CD8-positive, alpha-beta memory T cell (primary cell): Measurements from ENCODE around the gene PDE8A. TPM values are rescaled to one million over a fixed set of nuclear protein-coding genes. Genes with fewer than 3 reads are reported as not detected.

Experiments used
- CTCF ChIA-PET: fragments of 350-600 bp; sonication (Branson Sonifier 250); formaldehyde crosslinking; loops from one replicate; lab custom pipeline; 2021; ENCODE audit warnings: antibody characterized with exemption; lab: Charles Lee
- POLR2A ChIA-PET: fragments of 350-600 bp; sonication (Branson Sonifier 250); formaldehyde crosslinking; loops from one replicate; lab custom pipeline; 2021; ENCODE audit warnings: antibody characterized with exemption; lab: Charles Lee
- DNase-seq, 5 donors: peaks; one replicate each; pipeline versions ENCODE4 v3.0.0 to v3.0.0-alpha.2; 2020 to 2022; ENCODE audit warnings: mixed read lengths in 1 of 5
- H3K27ac ChIP-seq: one replicate; pipeline ENCODE4 v1.7.0; 2013; ENCODE audit warnings: low read depth, mild to moderate bottlenecking, low read length, moderate library complexity
- H3K27me3 ChIP-seq: 2 replicates; pipeline ENCODE4 v1.7.0; 2013; ENCODE audit warnings: low read length, mild to moderate bottlenecking; ENCODE audit not compliant: insufficient read depth, poor library complexity, severe bottlenecking
- H3K36me3 ChIP-seq: 2 replicates; pipeline ENCODE4 v1.7.0; 2013; ENCODE audit warnings: mild to moderate bottlenecking, low read length, moderate library complexity; ENCODE audit not compliant: insufficient read depth
- H3K4me1 ChIP-seq: 2 replicates; pipeline ENCODE4 v1.7.0; 2013; ENCODE audit warnings: mild to moderate bottlenecking, low read length, moderate library complexity; ENCODE audit not compliant: insufficient read depth
- H3K4me3 ChIP-seq: 2 replicates; pipeline ENCODE4 v1.7.0; 2013; ENCODE audit warnings: mild to moderate bottlenecking, low read length
- H3K9me3 ChIP-seq: 2 replicates; pipeline ENCODE4 v1.7.0; 2013; ENCODE audit warnings: mild to moderate bottlenecking, low read length
- H3K27ac Mint-ChIP-seq, 8 donors: one replicate each; pipeline ENCODE4 v1.8.0; 2020 to 2021; ENCODE audit warnings: mixed read lengths in 8 of 8, mild to moderate bottlenecking in 6 of 8, inconsistent platforms in 3 of 8, moderate library complexity in 3 of 8
- H3K27me3 Mint-ChIP-seq, 2 donors: one replicate each; pipeline ENCODE4 v1.8.0; 2020 to 2021; ENCODE audit warnings: mixed read lengths in 2 of 2, mild to moderate bottlenecking in 1 of 2, moderate library complexity in 1 of 2
- H3K36me3 Mint-ChIP-seq, 3 donors: one replicate each; pipeline ENCODE4 v1.8.0; 2020 to 2021; ENCODE audit warnings: mixed read lengths in 3 of 3, inconsistent platforms in 1 of 3, mild to moderate bottlenecking in 1 of 3
- H3K4me1 Mint-ChIP-seq, 3 donors: one replicate each; pipeline ENCODE4 v1.8.0; 2020 to 2021; ENCODE audit warnings: mixed read lengths in 3 of 3, inconsistent platforms in 1 of 3, mild to moderate bottlenecking in 1 of 3
- H3K4me3 Mint-ChIP-seq, 7 donors: one replicate each; pipeline ENCODE4 v1.8.0; 2020 to 2021; ENCODE audit warnings: mixed read lengths in 7 of 7, mild to moderate bottlenecking in 6 of 7, moderate library complexity in 4 of 7, inconsistent platforms in 2 of 7
- H3K9me3 Mint-ChIP-seq, 5 donors: one replicate each; pipeline ENCODE4 v1.8.0; 2020 to 2022; ENCODE audit warnings: mixed read lengths in 5 of 5, mild to moderate bottlenecking in 3 of 5, moderate library complexity in 2 of 5, inconsistent platforms in 1 of 5
- polyA plus RNA-seq: library from polyadenylated mRNA; unstranded; fragments of 300-500 nt; fragmentation: Illumina TruSeq; gene quantifications from one replicate; pipeline ENCODE4 v1.2.3, GENCODE V29; 2021
- total RNA-seq, 2 experiments: library from RNA; stranded (reverse); gene quantifications; one replicate each; pipeline ENCODE4 v1.2.3, GENCODE V29; 2021

PDE8A gene
- total and polyA plus RNA-seq, 3 experiments from 2014 or later: 4.4 to 17.6 (median 14.3) TPM

- no peak overlapping the region for H3K4me3 ChIP-seq
- no peaks in the 10 kb centered on the region for H3K4me1 ChIP-seq
- POLR2A ChIA-PET: no interaction called here
- H3K27ac Mint-ChIP-seq: no peak overlapping the region
- H3K9me3 Mint-ChIP-seq: no peaks in the 10 kb centered on the region
- peaks cover 0 to 2% (median 0%) of the 10 kb centered on the region in 3 donors for H3K4me1 Mint-ChIP-seq
- no peaks in the 10 kb centered on the region for H3K27me3 Mint-ChIP-seq
- no peak overlapping the region for H3K4me3 Mint-ChIP-seq
- H3K27ac ChIP-seq: no peak overlapping the region
- no peak for DNase-seq
- H3K27me3 ChIP-seq: no peaks in the 10 kb centered on the region
- peaks cover 6 to 49% (median 18%) of the 10 kb centered on the region in 3 donors for H3K36me3 Mint-ChIP-seq
- no peaks in the 10 kb centered on the region for H3K9me3 ChIP-seq
- CTCF ChIA-PET: no interaction called here
- H3K36me3 ChIP-seq: peaks cover 7% of the 10 kb centered on the region
Measured at GRCh38 chr15:85071504-85071903, 89.8 kb downstream of the PDE8A start.

DNA sequence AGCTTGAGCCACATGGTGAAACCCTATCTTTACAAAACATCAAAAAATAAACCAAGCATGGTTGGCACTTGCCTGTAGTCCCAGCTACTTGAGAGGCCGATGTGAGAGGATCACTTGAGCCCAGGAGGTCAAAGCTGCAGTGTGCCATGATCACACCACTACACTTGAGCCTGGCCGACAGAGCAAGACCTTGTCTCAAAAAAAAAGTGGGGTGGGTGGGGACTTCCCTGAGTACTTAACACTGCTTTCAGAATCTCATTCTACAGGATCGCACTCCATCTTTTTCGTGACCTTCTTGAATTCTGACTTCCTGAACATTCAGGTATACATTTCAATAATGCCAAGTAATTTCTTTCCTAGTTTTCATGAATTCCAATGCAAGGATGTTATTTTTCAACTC, 91.3 kb downstream of the PDE8A start:
- no peak overlapping the region for H3K4me3 ChIP-seq
- Mint-ChIP-seq H3K4me3 (no peak overlapping the region), H3K9me3 (no peaks in the 10 kb centered on the region), H3K27ac (peak overlapping the region in 1 of 8 donors; percentile 44), H3K27me3 (no peaks in the 10 kb centered on the region), H3K36me3 (peaks cover 8 to 46% (median 22%) of the 10 kb centered on the region in 3 donors), H3K4me1 (peaks cover 0 to 2% (median 0%) of the 10 kb centered on the region in 3 donors)
- POLR2A ChIA-PET: interaction anchor here (0.8 kb wide), 1 partner anchor 19 kb away, joined by 3 read pairs; no protein-coding TSS in a partner anchor
- H3K36me3 ChIP-seq: no peaks in the 10 kb centered on the region
- H3K9me3 ChIP-seq: no peaks in the 10 kb centered on the region
- CTCF ChIA-PET: no interaction called here
- H3K4me1 ChIP-seq: no peaks in the 10 kb centered on the region
- H3K27me3 ChIP-seq: no peaks in the 10 kb centered on the region
- no peak overlapping the region for H3K27ac ChIP-seq
- no peak for DNase-seq

DNA sequence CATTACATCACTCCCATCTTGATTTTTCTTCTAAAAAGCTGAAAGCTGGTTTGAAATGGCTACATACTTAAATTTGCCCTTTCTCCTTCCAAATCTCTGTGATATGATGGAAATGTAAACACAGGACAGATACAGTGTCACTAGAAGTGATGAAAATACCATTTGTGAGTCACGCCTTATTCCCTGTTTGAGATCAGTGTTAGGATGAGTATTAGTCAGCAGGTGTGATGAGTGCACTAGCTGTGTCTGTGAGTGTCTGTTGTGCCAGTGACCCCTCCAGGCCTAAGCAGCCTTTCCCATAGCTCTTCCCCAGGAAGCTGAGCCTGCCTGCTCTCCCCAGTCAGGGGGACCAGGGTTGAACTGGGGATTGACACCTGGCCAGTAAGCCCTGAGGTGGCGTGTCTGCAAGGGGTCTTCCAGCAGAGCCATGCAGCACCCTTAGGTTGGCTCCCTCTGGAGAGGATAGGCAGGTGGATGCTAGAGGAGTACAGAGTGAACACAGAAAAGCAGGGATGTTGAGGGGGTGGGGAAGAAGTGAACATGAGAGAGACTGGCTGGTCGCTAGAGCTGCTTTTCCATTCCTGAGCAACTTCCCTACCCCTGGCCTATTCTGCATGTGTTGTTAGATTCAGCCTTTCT, 92.0 kb downstream of the PDE8A start:
- Histone ChIP-seq H3K27ac (no peak overlapping the region), H3K9me3 (no peaks in the 10 kb centered on the region), H3K27me3 (no peaks in the 10 kb centered on the region), H3K36me3 (no peaks in the 10 kb centered on the region), H3K4me3 (no peak overlapping the region), H3K4me1 (no peaks in the 10 kb centered on the region)
- Mint-ChIP-seq H3K27me3 (no peaks in the 10 kb centered on the region), H3K4me3 (no peak overlapping the region), H3K4me1 (peaks cover 0 to 2% (median 0%) of the 10 kb centered on the region in 3 donors), H3K27ac (peak overlapping the region in 2 of 8 donors; percentile 19 to 44), H3K9me3 (no peaks in the 10 kb centered on the region), H3K36me3 (peaks cover 8 to 40% (median 24%) of the 10 kb centered on the region in 3 donors)
- no peak for DNase-seq
- ChIA-PET CTCF (no interaction called here), POLR2A (no interaction called here)

DNA sequence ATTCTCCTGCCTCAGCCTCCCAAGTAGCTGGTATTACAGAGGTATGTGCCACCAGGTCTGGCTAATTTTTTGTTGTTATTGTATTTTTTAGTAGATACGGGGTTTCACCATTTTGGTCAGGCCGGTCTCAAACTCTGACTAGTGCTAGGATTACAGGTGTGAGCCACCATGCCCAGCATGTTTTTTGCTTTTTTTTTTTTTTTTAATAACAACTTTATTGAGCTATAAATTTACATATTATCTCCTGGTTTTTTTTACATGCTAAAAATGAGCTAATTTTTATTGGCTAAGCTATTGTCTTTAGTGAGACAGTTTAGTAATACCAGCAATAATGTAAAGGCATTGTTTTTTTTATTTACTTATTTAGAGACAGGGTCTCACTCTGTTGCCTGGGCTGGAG, 105.2 kb downstream of the PDE8A start:
- Histone ChIP-seq H3K27me3 (no peaks in the 10 kb centered on the region), H3K4me1 (no peaks in the 10 kb centered on the region), H3K27ac (no peak overlapping the region), H3K9me3 (no peaks in the 10 kb centered on the region), H3K36me3 (no peaks in the 10 kb centered on the region), H3K4me3 (no peak overlapping the region)
- H3K9me3 Mint-ChIP-seq: no peaks in the 10 kb centered on the region
- no peak overlapping the region for H3K4me3 Mint-ChIP-seq
- H3K4me1 Mint-ChIP-seq: no peaks in the 10 kb centered on the region
- ChIA-PET CTCF (interaction anchor here (1.7 kb wide), 1 partner anchor 9 kb away, joined by 5 read pairs; no protein-coding TSS in a partner anchor), POLR2A (no interaction called here)
- H3K27ac Mint-ChIP-seq: peak overlapping the region in 1 of 8 donors; percentile 58
- peaks cover 20 to 59% (median 21%) of the 10 kb centered on the region in 3 donors for H3K36me3 Mint-ChIP-seq
- DNase-seq: no peak
- no peaks in the 10 kb centered on the region for H3K27me3 Mint-ChIP-seq

DNA sequence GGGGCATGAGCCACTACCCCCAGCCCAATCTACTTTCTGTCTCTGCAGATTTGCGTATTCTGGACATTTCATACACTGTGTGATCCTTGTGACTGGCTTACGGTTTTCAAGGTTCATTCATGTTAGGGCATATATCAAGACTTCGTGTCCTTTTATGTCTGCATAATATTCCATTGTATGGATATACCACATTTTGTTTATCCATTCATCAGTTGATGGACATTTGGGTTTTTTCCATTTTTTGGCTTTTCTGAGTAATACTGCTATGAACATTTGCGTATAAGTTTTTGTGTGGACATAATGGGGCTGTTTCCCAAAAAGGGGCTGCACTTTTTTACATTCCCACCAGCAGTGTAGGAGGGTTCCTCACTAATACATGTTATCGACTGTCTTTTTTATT, 106.6 kb downstream of the PDE8A start:
- H3K27ac Mint-ChIP-seq: no peak overlapping the region
- H3K9me3 Mint-ChIP-seq: no peaks in the 10 kb centered on the region
- H3K27me3 ChIP-seq: no peaks in the 10 kb centered on the region
- no peaks in the 10 kb centered on the region for H3K9me3 ChIP-seq
- H3K4me3 ChIP-seq: no peak overlapping the region
- H3K4me1 Mint-ChIP-seq: no peaks in the 10 kb centered on the region
- no peak overlapping the region for H3K27ac ChIP-seq
- ChIA-PET CTCF (no interaction called here), POLR2A (no interaction called here)
- peaks cover 6% of the 10 kb centered on the region for H3K36me3 ChIP-seq
- no peak overlapping the region for H3K4me3 Mint-ChIP-seq
- peaks cover 23 to 64% (median 23%) of the 10 kb centered on the region in 3 donors for H3K36me3 Mint-ChIP-seq
- H3K27me3 Mint-ChIP-seq: no peaks in the 10 kb centered on the region
- H3K4me1 ChIP-seq: no peaks in the 10 kb centered on the region
- no peak for DNase-seq

GRCh38 chr15:85089929-85090597, 108.4 kb downstream of the PDE8A start:
- H3K4me1 ChIP-seq: no peaks in the 10 kb centered on the region

DNA sequence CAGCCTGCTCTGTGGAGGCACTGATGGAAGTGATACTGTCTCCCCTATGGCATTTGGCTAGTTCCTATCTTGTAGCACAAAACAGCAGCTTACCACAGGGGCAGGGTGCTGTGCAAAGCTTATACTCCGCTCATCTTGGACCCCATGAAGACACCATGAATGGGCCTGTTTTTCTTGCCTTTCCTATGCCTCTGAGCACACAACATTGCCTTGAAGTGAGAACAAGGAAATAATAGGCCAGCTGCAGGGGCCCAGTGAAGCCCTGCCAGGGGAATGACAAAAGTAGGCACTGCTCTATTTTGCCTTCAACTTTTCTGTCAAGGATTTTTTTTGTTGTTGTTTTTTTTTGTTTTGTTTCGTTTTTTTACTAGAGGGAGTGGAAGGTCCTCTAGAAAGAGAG, 110.3 kb downstream of the PDE8A start:
- Mint-ChIP-seq H3K27ac (peak overlapping the region in 1 of 8 donors; percentile 38), H3K4me1 (no peaks in the 10 kb centered on the region), H3K4me3 (no peak overlapping the region), H3K36me3 (peaks cover 24 to 59% (median 29%) of the 10 kb centered on the region in 3 donors), H3K27me3 (no peaks in the 10 kb centered on the region), H3K9me3 (no peaks in the 10 kb centered on the region)
- Histone ChIP-seq H3K9me3 (no peaks in the 10 kb centered on the region), H3K4me1 (no peaks in the 10 kb centered on the region), H3K27ac (no peak overlapping the region), H3K4me3 (no peak overlapping the region), H3K27me3 (no peaks in the 10 kb centered on the region), H3K36me3 (peaks cover 6% of the 10 kb centered on the region)
- CTCF ChIA-PET: no interaction called here
- POLR2A ChIA-PET: interaction anchor here (0.6 kb wide), 1 partner anchor 19 kb away, joined by 3 read pairs; no protein-coding TSS in a partner anchor
- DNase-seq: no peak

More at GRCh38 chr15:85089929-85090597, 108.4 kb downstream of the PDE8A start:
- Mint-ChIP-seq H3K27me3 (no peaks in the 10 kb centered on the region), H3K4me3 (no peak overlapping the region), H3K9me3 (no peaks in the 10 kb centered on the region), H3K36me3 (peaks cover 23 to 63% (median 28%) of the 10 kb centered on the region in 3 donors), H3K27ac (no peak overlapping the region), H3K4me1 (no peaks in the 10 kb centered on the region)
- CTCF ChIA-PET: no interaction called here
- no peaks in the 10 kb centered on the region for H3K27me3 ChIP-seq
- peaks cover 6% of the 10 kb centered on the region for H3K36me3 ChIP-seq
- H3K27ac ChIP-seq: no peak overlapping the region
- no peaks in the 10 kb centered on the region for H3K9me3 ChIP-seq
- DNase-seq: no peak
- POLR2A ChIA-PET: no interaction called here
- no peak overlapping the region for H3K4me3 ChIP-seq

- no peaks in the 10 kb centered on the region for H3K9me3 Mint-ChIP-seq
Measured at GRCh38 chr15:85094685-85095084, 113.0 kb downstream of the PDE8A start.

More at GRCh38 chr15:85094685-85095084, 113.0 kb downstream of the PDE8A start:
- Histone ChIP-seq H3K27ac (no peak overlapping the region), H3K4me1 (no peaks in the 10 kb centered on the region), H3K9me3 (no peaks in the 10 kb centered on the region), H3K36me3 (peaks cover 6% of the 10 kb centered on the region), H3K27me3 (no peaks in the 10 kb centered on the region), H3K4me3 (no peak overlapping the region)
- no peak for DNase-seq
- Mint-ChIP-seq H3K4me1 (peaks cover 0 to 5% (median 4%) of the 10 kb centered on the region in 3 donors), H3K4me3 (no peak overlapping the region), H3K36me3 (peaks cover 23 to 57% (median 24%) of the 10 kb centered on the region in 3 donors), H3K27me3 (no peaks in the 10 kb centered on the region), H3K27ac (peak overlapping the region in 1 of 8 donors; percentile 35)
- ChIA-PET POLR2A (no interaction called here), CTCF (no interaction called here)
